ENCODE measurements around the gene FLYWCH1.
"Not testable (repeated sequence)": the region's sequence is repeated elsewhere in the genome, so short reads cannot be mapped to it uniquely, and the experiment has no call there.

Gene FLYWCH1

DNA sequence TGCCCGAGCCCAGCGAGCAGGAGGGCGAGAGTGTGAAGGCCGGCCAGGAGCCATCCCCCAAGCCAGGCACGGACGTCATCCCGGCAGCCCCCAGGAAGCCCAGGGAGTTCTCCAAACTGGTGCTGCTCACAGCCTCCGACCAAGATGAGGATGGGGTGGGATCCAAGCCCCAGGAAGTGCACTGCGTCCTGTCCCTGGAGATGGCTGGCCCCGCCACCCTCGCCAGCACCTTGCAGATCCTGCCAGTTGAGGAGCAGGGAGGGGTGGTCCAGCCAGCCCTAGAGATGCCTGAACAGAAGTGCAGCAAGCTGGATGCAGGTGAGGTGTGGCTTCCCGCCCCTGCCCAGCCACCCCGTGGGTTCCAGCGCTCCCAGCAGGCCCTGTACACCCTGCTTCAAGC, 18.0 kb downstream of the FLYWCH1 start:
- DNase-seq (ENCODE audit: insufficient read length) (no peak), FAIRE-seq (no peak)
- TF ChIP-seq POLR2AphosphoS5 (IDR thresholded peaks at IDR 0.05; ENCODE audit: low read depth, low read length), result no peak
- TF ChIP-seq POLR2A (IDR thresholded peaks at IDR 0.05; ENCODE audit: low read depth, low read length), result no peak
- no peak for TF ChIP-seq TAF1 (IDR thresholded peaks at IDR 0.05; ENCODE audit: borderline replicate concordance, low read depth, low read length)

DNA sequence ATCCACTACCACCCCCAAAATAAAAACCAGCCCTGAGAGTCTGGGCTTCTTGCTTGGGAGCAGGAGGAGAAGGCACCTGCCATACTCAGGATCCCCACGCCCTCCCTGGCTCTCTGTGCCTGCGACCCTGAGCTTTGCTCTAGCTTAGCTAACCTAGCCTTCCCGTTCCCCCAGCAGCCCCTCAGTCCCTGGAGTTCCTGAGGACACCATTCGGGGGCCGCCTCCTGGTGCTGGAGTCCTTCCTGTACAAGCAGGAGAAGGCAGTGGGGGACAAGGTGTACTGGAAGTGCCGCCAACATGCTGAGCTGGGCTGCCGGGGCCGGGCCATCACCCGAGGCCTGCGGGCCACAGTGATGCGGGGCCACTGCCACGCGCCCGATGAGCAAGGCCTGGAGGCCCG, 18.5 kb downstream of the FLYWCH1 start:
- FAIRE-seq (no peak), DNase-seq (ENCODE audit: insufficient read length) (no peak)
- TF ChIP-seq TAF1 (IDR thresholded peaks at IDR 0.05; ENCODE audit: borderline replicate concordance, low read depth, low read length) (no peak), POLR2A (IDR thresholded peaks at IDR 0.05; ENCODE audit: low read depth, low read length) (no peak), POLR2AphosphoS5 (IDR thresholded peaks at IDR 0.05; ENCODE audit: low read depth, low read length) (no peak)

DNA sequence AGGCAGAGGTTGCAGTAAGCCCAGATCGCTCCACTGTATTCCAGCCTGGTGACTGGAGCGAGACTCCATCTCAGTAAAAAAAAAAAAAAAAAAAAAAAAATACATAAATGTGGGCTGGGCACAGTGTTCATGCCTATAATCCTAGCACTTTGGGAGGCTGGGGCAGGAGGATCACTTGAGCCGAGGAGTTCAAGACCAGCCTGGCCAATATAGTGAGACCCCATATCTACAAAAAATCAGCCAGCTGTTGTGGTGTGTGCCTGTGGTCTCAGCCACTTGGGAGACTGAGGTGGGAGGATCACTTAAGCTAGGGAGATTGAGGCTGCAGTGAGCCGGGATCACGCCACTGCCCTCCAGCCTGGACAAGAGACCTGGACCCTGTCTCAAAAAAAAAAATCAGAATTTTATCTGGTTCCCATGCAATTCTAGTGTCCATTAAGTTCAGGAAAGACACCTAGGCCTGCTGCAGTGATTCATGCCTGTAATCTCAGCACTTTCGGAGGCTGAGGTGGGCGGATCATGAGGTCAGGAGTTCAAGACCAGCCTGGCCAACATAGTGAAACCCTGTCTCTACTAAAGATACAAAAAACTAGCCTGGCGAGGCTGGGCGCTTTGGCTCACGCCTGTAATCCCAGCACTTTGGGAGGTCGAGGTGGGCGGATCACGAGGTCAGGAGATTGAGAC, 19.6 kb downstream of the FLYWCH1 start:
- DNase-seq (ENCODE audit: insufficient read length); FAIRE-seq: not testable (repeated sequence)

DNA sequence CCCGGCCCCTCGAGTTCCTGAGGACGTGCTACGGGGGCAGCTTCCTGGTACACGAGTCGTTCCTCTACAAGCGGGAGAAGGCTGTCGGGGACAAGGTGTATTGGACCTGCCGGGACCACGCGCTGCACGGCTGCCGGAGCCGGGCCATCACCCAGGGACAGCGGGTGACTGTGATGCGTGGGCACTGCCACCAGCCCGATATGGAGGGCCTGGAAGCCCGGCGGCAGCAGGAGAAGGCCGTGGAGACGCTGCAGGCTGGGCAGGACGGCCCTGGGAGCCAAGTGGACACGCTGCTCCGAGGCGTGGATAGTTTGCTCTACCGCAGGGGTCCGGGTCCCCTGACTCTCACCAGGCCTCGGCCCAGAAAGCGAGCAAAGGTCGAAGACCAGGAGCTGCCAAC, 21.4 kb downstream of the FLYWCH1 start:
- no peak for TF ChIP-seq POLR2A (IDR thresholded peaks at IDR 0.05; ENCODE audit: low read depth, low read length)
- TF ChIP-seq POLR2AphosphoS5 (IDR thresholded peaks at IDR 0.05; ENCODE audit: low read depth, low read length), result no peak
- DNase-seq (ENCODE audit: insufficient read length) (no peak), FAIRE-seq (no peak)

DNA sequence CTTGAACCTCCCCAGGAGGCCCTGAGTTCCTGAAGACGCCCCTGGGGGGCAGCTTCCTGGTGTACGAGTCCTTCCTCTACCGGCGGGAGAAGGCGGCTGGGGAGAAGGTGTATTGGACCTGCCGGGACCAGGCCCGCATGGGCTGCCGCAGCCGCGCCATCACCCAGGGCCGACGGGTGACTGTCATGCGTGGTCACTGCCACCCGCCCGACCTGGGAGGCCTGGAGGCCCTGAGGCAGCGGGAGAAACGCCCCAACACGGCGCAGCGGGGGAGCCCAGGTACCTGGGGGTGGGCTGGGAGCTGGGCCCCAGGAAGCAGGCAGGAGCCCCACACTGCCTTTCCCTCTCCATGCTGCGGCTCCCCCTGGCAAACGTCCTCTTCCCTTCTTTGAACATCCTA, 22.0 kb downstream of the FLYWCH1 start:
- DNase-seq (ENCODE audit: insufficient read length), result no peak
- TF ChIP-seq POLR2A (IDR thresholded peaks at IDR 0.05; ENCODE audit: low read depth, low read length), result no peak
- TF ChIP-seq TAF1 (IDR thresholded peaks at IDR 0.05; ENCODE audit: borderline replicate concordance, low read depth, low read length), result no peak
- no peak for TF ChIP-seq POLR2AphosphoS5 (IDR thresholded peaks at IDR 0.05; ENCODE audit: low read depth, low read length)
- no peak for FAIRE-seq

DNA sequence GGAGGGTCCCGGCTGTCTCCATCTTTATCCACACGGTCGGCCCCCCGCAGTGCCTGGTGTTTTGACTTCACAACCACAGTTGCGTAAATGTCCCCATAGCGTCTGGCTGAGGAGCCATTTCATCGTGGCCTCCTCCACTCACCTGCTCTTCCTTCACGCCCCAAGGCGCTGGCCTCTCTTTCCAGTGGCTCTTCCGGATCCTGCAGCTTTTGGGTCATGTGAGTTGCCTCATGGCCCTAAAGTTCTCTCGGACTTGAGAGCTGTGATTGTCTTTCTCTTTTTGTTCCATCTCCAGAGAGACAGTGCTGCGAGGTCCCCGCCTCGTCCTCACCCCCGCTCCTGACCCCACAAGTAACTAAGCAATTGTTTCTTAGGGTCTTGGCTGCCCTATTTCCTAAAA, 22.7 kb downstream of the FLYWCH1 start:
- TF ChIP-seq POLR2A (IDR thresholded peaks at IDR 0.05; ENCODE audit: low read depth, low read length) (no peak), TAF1 (IDR thresholded peaks at IDR 0.05; ENCODE audit: borderline replicate concordance, low read depth, low read length) (no peak), POLR2AphosphoS5 (IDR thresholded peaks at IDR 0.05; ENCODE audit: low read depth, low read length) (no peak)
- DNase-seq (ENCODE audit: insufficient read length), result no peak
- no peak for FAIRE-seq

DNA sequence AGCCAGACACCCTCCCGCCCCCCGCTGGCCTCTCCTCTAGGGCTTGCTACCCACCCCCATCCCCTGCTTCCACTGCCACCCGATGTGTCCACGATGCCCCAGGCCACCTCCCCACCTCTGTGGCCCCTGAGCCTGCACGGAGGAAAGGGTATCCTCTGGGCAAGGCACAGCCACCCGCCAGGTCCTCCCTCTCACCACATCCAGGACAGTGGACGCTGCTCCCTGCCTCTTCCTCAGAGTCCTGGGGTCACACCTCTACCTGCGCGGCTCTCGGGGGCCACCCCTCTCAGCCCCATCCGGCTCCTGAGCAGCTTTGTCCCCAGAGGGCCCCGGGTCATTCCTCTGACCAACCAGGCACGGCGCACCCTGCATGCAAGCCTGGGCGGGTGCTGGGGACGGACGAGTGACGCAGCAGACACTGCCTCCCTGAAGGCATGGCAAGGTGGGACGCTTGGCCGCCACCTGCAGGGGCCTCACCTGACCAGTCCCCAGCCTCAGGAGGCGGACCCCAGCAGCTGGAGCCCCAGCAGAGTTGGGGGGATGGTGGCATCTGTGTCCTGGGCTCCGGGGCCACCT, 24.8 kb downstream of the FLYWCH1 start:
- FAIRE-seq (no peak), DNase-seq (ENCODE audit: insufficient read length) (no peak)
- TF ChIP-seq TAF1 (IDR thresholded peaks at IDR 0.05; ENCODE audit: borderline replicate concordance, low read depth, low read length) (no peak), POLR2AphosphoS5 (IDR thresholded peaks at IDR 0.05; ENCODE audit: low read depth, low read length) (no peak), POLR2A (IDR thresholded peaks at IDR 0.05; ENCODE audit: low read depth, low read length) (no peak)

DNA sequence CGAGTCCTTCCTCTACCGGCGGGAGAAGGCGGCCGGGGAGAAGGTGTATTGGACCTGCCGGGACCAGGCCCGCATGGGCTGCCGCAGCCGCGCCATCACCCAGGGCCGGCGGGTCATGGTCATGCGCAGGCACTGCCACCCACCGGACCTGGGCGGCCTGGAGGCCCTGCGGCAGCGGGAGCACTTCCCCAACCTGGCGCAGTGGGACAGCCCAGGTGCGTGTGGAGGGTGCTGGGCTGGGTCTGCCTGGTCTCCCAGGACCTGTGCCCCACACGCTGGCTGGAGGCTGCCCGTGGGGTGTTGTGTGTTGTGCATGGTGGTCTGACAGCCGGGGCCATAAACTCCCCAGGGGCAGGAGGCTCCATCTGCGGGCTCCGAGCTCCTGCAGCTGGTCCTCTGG, 25.4 kb downstream of the FLYWCH1 start:
- DNase-seq (ENCODE audit: insufficient read length), result no peak

DNA sequence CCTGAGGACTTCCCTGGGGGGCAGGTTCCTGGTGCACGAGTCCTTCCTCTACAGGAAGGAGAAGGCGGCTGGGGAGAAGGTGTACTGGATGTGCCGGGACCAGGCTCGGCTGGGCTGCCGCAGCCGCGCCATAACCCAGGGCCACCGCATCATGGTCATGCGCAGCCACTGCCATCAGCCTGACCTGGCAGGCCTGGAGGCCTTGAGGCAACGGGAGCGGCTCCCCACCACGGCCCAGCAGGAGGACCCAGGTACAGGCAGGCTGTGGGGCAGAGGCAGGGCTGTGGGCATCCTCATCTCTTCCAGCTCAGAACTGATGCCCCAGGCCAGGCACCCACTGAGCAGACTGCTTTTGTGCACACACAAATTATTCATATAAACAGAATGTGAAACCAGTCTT, 26.5 kb downstream of the FLYWCH1 start:
- no peak for TF ChIP-seq POLR2A (IDR thresholded peaks at IDR 0.05; ENCODE audit: low read depth, low read length)
- no peak for TF ChIP-seq POLR2AphosphoS5 (IDR thresholded peaks at IDR 0.05; ENCODE audit: low read depth, low read length)
- no peak for TF ChIP-seq TAF1 (IDR thresholded peaks at IDR 0.05; ENCODE audit: borderline replicate concordance, low read depth, low read length)
- no peak for FAIRE-seq

More for the DNA sequence above, 25.4 kb downstream of the FLYWCH1 start:
- FAIRE-seq, result no peak
- no peak for TF ChIP-seq POLR2AphosphoS5 (IDR thresholded peaks at IDR 0.05; ENCODE audit: low read depth, low read length)
- TF ChIP-seq TAF1 (IDR thresholded peaks at IDR 0.05; ENCODE audit: borderline replicate concordance, low read depth, low read length), result no peak
- no peak for TF ChIP-seq POLR2A (IDR thresholded peaks at IDR 0.05; ENCODE audit: low read depth, low read length)

DNA sequence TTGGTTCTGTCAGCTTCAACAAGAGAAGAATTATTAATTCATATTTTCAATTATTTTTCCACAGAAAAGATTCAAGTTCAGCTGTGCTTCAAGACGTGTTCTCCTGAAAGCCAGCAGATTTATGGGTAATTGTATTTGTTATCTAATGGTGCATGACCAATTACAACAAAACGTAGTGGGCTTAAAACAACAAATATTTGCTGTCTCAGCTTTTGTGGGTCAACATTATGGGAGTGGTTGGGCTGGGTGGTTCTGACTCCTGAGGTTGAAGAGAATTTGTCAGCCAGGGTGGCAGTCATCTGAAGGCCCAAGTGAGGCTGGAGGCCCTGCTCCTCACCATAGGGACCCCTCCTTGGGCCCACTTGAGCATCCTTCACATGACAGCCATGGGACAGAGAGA, 28.2 kb downstream of the FLYWCH1 start:
- DNase-seq (ENCODE audit: insufficient read length) (no peak), FAIRE-seq (no peak)
- TF ChIP-seq POLR2AphosphoS5 (IDR thresholded peaks at IDR 0.05; ENCODE audit: low read depth, low read length), result no peak

More for the DNA sequence above, 26.5 kb downstream of the FLYWCH1 start:
- no peak for DNase-seq (ENCODE audit: insufficient read length)

DNA sequence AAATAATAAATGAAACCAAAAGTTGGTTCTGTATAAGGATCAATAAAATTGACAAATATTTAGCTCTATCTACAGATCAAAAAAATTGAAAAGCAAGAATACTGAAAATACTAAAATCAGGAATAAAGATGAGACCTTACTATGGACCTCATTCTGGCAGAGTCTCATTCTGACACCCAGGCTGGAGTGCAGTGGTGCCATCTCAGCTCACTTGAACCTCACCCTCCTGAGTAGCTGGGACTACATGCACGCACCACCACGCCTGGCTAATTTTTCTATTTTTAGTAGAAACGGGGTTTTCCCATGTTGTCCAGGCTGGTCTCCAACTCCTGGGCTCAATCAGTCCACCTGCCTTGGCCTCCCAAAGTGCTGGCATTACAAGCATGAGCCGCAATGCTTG, 30.3 kb downstream of the FLYWCH1 start:
- DNase-seq (ENCODE audit: insufficient read length) (no peak), FAIRE-seq (no peak)
- TF ChIP-seq POLR2A (IDR thresholded peaks at IDR 0.05; ENCODE audit: low read depth, low read length), result no peak
- no peak for TF ChIP-seq POLR2AphosphoS5 (IDR thresholded peaks at IDR 0.05; ENCODE audit: low read depth, low read length)
- no peak for TF ChIP-seq TAF1 (IDR thresholded peaks at IDR 0.05; ENCODE audit: borderline replicate concordance, low read depth, low read length)

DNA sequence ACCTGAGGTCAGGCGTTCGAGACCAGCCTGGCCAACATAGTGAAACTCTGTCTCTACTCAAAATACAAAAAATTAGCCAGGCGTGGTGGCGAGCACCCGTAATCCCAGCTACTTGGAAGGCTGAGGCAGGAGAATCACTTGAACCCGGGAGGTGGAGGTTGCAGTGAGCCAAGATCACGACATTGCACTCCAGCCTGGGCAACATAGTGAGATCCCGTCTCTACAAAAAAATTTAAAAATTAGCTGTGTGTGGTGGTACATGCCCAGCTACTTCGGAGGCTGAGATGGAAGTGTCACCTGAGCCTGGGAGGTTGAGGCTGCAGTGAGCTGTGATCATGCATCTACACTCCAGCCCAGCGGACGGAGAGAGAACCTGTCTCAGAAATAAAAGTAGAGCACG, 32.0 kb downstream of the FLYWCH1 start:
- not testable (repeated sequence) for DNase-seq (ENCODE audit: insufficient read length); FAIRE-seq

DNA sequence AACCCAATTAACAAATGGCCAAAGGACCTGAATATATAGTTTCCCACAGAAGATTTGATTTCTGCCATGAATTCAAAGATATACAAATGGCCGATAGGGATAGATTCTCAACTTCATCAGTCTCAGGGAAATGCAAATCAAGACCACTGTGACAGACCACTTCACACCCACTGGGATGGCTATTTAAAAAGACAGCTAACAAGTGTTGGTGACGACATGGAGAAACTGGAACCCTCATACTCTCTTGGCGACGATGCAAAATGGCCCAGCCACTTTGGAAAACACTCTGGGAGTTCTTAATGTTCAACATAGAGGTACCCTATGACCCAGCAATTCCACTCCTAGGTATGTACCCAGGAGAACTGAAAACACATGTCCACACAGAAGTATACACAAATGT, 34.9 kb downstream of the FLYWCH1 start:
- no peak for FAIRE-seq
- DNase-seq (ENCODE audit: insufficient read length), result no peak
- TF ChIP-seq TAF1 (IDR thresholded peaks at IDR 0.05; ENCODE audit: borderline replicate concordance, low read depth, low read length) (no peak), POLR2AphosphoS5 (IDR thresholded peaks at IDR 0.05; ENCODE audit: low read depth, low read length) (no peak), POLR2A (IDR thresholded peaks at IDR 0.05; ENCODE audit: low read depth, low read length) (no peak)

Measured in GM12892 (cell line).